GM23338 (cell line): ENCODE results near the gene CDC40. TPM values are rescaled to one million over a fixed set of nuclear protein-coding genes. Genes with fewer than 3 reads are reported as not detected.

Experiments
- ATAC-seq: fragments of 200-7000 bp; cut with Tn5 transposase; 3 replicates; pipeline ENCODE4 v1.9.1; 2020
- DNase-seq: peaks from one replicate; pipeline ENCODE4 v3.0.0-alpha.2; 2015; ENCODE audit warnings: low spot score
- H2AFZ ChIP-seq: fragments of 200-600 bp; sonication (generic); 2 replicates; pipeline ENCODE4 v1.8.0; 2016; ENCODE audit warnings: antibody characterized with exemption, mild to moderate bottlenecking, moderate library complexity
- H3F3A ChIP-seq: fragments of 200-600 bp; sonication (generic); replicated peaks from 2 replicates; pipeline ENCODE4 v1.8.0; 2017; ENCODE audit warnings: antibody characterized with exemption, mixed run types, low read depth
- H3K27ac ChIP-seq: fragments of 200-600 bp; sonication (generic); 2 replicates; pipeline ENCODE4 v1.6.1; 2016; ENCODE audit warnings: low read depth
- H3K27me3 ChIP-seq: fragments of 200-600 bp; sonication (generic); 2 replicates; pipeline ENCODE4 v1.8.0; 2016; ENCODE audit warnings: mild to moderate bottlenecking, mixed run types, moderate library complexity; ENCODE audit not compliant: insufficient read depth
- H3K36me3 ChIP-seq: fragments of 200-600 bp; sonication (generic); 2 replicates; pipeline ENCODE4 v1.8.0; 2016; ENCODE audit warnings: mild to moderate bottlenecking; ENCODE audit not compliant: insufficient read depth
- H3K4me1 ChIP-seq: fragments of 200-600 bp; sonication (generic); 2 replicates; pipeline ENCODE4 v1.8.0; 2016; ENCODE audit warnings: mild to moderate bottlenecking, moderate library complexity; ENCODE audit not compliant: insufficient read depth
- H3K4me2 ChIP-seq: fragments of 200-600 bp; sonication (generic); 2 replicates; pipeline ENCODE4 v1.7.1; 2017; ENCODE audit warnings: mixed run types
- H3K4me3 ChIP-seq: fragments of 200-600 bp; sonication (generic); 2 replicates; pipeline ENCODE4 v1.6.1; 2016; ENCODE audit warnings: mixed run types
- H3K79me2 ChIP-seq: fragments of 200-600 bp; sonication (generic); replicated peaks from 2 replicates; pipeline ENCODE4 v1.8.0; 2017; ENCODE audit warnings: mild to moderate bottlenecking; ENCODE audit not compliant: insufficient read depth
- H3K9me2 ChIP-seq: fragments of 200-600 bp; sonication (generic); 2 replicates; pipeline ENCODE4 v1.8.0; 2017; ENCODE audit not compliant: insufficient read depth
- H4K20me1 ChIP-seq: fragments of 200-600 bp; sonication (generic); replicated peaks from 2 replicates; pipeline ENCODE4 v1.8.0; 2017; ENCODE audit warnings: mild to moderate bottlenecking; ENCODE audit not compliant: insufficient read depth
- H3K27ac Mint-ChIP-seq: 2 replicates; pipeline ENCODE4 v1.8.0; 2020; ENCODE audit warnings: inconsistent platforms, mild to moderate bottlenecking, moderate library complexity, mixed read lengths
- H3K27me3 Mint-ChIP-seq: 3 replicates; pipeline ENCODE4 v1.8.0; 2022; ENCODE audit warnings: low read depth, mild to moderate bottlenecking, moderate library complexity, mixed read lengths, inconsistent platforms; ENCODE audit not compliant: insufficient read depth, poor library complexity
- H3K36me3 Mint-ChIP-seq: 3 replicates; pipeline ENCODE4 v1.8.0; 2021; ENCODE audit warnings: low read depth, mild to moderate bottlenecking, inconsistent platforms, moderate library complexity, mixed read lengths
- H3K4me1 Mint-ChIP-seq: 3 replicates; pipeline ENCODE4 v1.8.0; 2020; ENCODE audit warnings: mild to moderate bottlenecking, inconsistent platforms, mixed read lengths
- H3K4me3 Mint-ChIP-seq: 3 replicates; pipeline ENCODE4 v1.8.0; 2021; ENCODE audit warnings: moderate library complexity, mild to moderate bottlenecking, inconsistent platforms, mixed read lengths
- H3K9me3 Mint-ChIP-seq: 3 replicates; pipeline ENCODE4 v1.8.0; 2020; ENCODE audit warnings: moderate library complexity, mild to moderate bottlenecking, inconsistent platforms, mixed read lengths
- CTCF ChIP-seq, 2 experiments: fragments of 200-600 bp in 1 of 2; sonication (generic) in 1 of 2; conservative IDR thresholded peaks; 2 replicates each; pipeline versions ENCODE4 v1.5.1 to v1.6.1; 2016 to 2017; ENCODE audit warnings: antibody characterized with exemption in 2 of 2, low read depth in 2 of 2, mild to moderate bottlenecking in 2 of 2, moderate library complexity in 1 of 2
- ETS1 ChIP-seq: IDR thresholded peaks from 2 replicates; pipeline ENCODE4 v1.6.1; 2016; ENCODE audit warnings: antibody characterized with exemption
- EZH2 ChIP-seq: fragments of 200-600 bp; sonication (generic); IDR thresholded peaks from one replicate; pipeline ENCODE4 v1.8.0; 2017; ENCODE audit warnings: antibody characterized with exemption, mild to moderate bottlenecking, low read depth; ENCODE audit not compliant: unreplicated experiment
- JUNB ChIP-seq: IDR thresholded peaks from one replicate; pipeline ENCODE4 v1.6.1; 2016; ENCODE audit warnings: antibody characterized with exemption; ENCODE audit not compliant: unreplicated experiment
- POLR2AphosphoS5 ChIP-seq: IDR thresholded peaks from 2 replicates; pipeline ENCODE4 v1.6.1; 2016; ENCODE audit warnings: antibody characterized with exemption, low read depth
- STAT1 ChIP-seq: IDR thresholded peaks from one replicate; pipeline ENCODE4 v1.6.1; 2016; ENCODE audit warnings: antibody characterized with exemption; ENCODE audit not compliant: unreplicated experiment
- polyA plus RNA-seq: library from polyadenylated mRNA; unstranded; fragments of >200 nt; fragmentation: Nextera tagmentation; extraction: Ambion mirVana; gene quantifications from 2 replicates; pipeline ENCODE4 v1.2.1, GENCODE V29; 2016
- total RNA-seq: library from RNA; depleted of rRNA; stranded (reverse); fragments of >200 nt; shearing (Covaris generic); gene quantifications from 2 replicates; pipeline ENCODE4 v1.2.3, GENCODE V29; 2014
- TF ChIP-seq, protein P1 (sequence below): IDR thresholded peaks from one replicate; pipeline ENCODE4 v1.6.1; 2018; ENCODE audit warnings: antibody characterized with exemption; ENCODE audit not compliant: unreplicated experiment

Gene CDC40
- total and polyA plus RNA-seq, 2 experiments from 2014 or later = 28.9 to 58.4 TPM

GRCh38 chr6:110250838-110251237 is 70.6 kb downstream of the CDC40 start:
- no peaks in the 10 kb centered on the region for H3K36me3 ChIP-seq
- Mint-ChIP-seq H3K27ac (no peak overlapping the region), H3K36me3 (no peaks in the 10 kb centered on the region), H3K4me3 (no peak overlapping the region), H3K9me3 (no peaks in the 10 kb centered on the region; the same call in 2 of the 3 replicates), H3K27me3 (no peaks in the 10 kb centered on the region), H3K4me1 (peaks cover 17% of the 10 kb centered on the region; the same call in 2 of the 3 replicates)
- no peaks in the 10 kb centered on the region for H3K27me3 ChIP-seq
- no peaks in the 10 kb centered on the region for H4K20me1 ChIP-seq
- H3K4me2 ChIP-seq = no peak overlapping the region
- DNase-seq = peak; percentile 62
- H3K4me3 ChIP-seq = no peak overlapping the region
- H3K4me1 ChIP-seq = peaks cover 10% of the 10 kb centered on the region
- no peaks in the 10 kb centered on the region for H3F3A ChIP-seq
- H2AFZ ChIP-seq = no peak overlapping the region
- H3K27ac ChIP-seq = no peak overlapping the region
- TF ChIP-seq, protein P1, sequence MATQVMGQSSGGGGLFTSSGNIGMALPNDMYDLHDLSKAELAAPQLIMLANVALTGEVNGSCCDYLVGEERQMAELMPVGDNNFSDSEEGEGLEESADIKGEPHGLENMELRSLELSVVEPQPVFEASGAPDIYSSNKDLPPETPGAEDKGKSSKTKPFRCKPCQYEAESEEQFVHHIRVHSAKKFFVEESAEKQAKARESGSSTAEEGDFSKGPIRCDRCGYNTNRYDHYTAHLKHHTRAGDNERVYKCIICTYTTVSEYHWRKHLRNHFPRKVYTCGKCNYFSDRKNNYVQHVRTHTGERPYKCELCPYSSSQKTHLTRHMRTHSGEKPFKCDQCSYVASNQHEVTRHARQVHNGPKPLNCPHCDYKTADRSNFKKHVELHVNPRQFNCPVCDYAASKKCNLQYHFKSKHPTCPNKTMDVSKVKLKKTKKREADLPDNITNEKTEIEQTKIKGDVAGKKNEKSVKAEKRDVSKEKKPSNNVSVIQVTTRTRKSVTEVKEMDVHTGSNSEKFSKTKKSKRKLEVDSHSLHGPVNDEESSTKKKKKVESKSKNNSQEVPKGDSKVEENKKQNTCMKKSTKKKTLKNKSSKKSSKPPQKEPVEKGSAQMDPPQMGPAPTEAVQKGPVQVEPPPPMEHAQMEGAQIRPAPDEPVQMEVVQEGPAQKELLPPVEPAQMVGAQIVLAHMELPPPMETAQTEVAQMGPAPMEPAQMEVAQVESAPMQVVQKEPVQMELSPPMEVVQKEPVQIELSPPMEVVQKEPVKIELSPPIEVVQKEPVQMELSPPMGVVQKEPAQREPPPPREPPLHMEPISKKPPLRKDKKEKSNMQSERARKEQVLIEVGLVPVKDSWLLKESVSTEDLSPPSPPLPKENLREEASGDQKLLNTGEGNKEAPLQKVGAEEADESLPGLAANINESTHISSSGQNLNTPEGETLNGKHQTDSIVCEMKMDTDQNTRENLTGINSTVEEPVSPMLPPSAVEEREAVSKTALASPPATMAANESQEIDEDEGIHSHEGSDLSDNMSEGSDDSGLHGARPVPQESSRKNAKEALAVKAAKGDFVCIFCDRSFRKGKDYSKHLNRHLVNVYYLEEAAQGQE = no peak
- peak; percentile 30 to 49; a peak in 3 of 4 replicates for TF ChIP-seq CTCF (conservative IDR thresholded peaks at IDR 0.05; ENCODE audit: low read depth in 2 of 2)
- no peaks in the 10 kb centered on the region for H3K79me2 ChIP-seq
- no peaks in the 10 kb centered on the region for H3K9me2 ChIP-seq
- ATAC-seq = peak; percentile 61

DNA sequence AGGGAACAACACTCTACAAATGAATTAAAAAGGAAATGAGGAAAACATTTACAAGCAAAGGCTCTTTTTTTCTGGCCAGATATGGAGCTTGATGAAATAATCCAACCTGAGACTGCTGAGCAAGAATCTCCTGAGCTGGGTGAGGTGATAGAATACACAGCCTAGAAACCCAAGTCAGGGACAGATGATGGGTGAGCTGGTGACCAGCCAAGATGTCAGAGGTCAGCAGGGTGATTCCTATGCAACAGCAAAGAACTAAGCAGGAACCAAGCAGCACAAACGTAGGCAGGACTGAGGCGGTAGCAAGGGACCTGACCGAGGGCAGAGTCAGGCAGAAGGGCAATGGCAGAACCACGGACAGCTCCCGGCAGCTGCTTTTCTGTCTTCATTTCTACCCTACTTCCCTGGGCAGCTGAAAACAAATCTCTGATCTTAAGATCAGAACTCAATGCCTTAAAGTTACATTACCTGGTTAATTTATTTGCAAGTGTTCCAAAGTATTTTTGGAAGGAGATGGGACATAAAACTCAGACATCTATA is 75.1 kb downstream of the CDC40 start:
- no peaks in the 10 kb centered on the region for H4K20me1 ChIP-seq
- H3K4me2 ChIP-seq = no peak overlapping the region
- no peaks in the 10 kb centered on the region for H3K27me3 ChIP-seq
- H3K27ac ChIP-seq = no peak overlapping the region
- peaks cover 4% of the 10 kb centered on the region; the same call in 1 of the 3 replicates for H3K4me1 Mint-ChIP-seq
- no peaks in the 10 kb centered on the region for H3F3A ChIP-seq
- H3K27ac Mint-ChIP-seq = no peak overlapping the region
- no peak overlapping the region for H3K4me3 Mint-ChIP-seq
- no peaks in the 10 kb centered on the region for H3K27me3 Mint-ChIP-seq
- no peak overlapping the region for H3K4me3 ChIP-seq
- peaks cover 10% of the 10 kb centered on the region; the same call in 2 of the 3 replicates for H3K36me3 Mint-ChIP-seq
- H3K9me3 Mint-ChIP-seq = peaks cover 19% of the 10 kb centered on the region
- H3K9me2 ChIP-seq = peaks cover 3% of the 10 kb centered on the region; the same call in 1 of the 2 replicates
- H3K79me2 ChIP-seq = no peaks in the 10 kb centered on the region
- no peaks in the 10 kb centered on the region for H3K36me3 ChIP-seq
- DNase-seq (peak; percentile 80), ATAC-seq (peak; percentile 98)
- H3K4me1 ChIP-seq = no peaks in the 10 kb centered on the region
- no peak overlapping the region for H2AFZ ChIP-seq
- no peak for TF ChIP-seq JUNB
- no peak for TF ChIP-seq STAT1
- TF ChIP-seq EZH2 = no peak
- no peak for TF ChIP-seq POLR2AphosphoS5
- TF ChIP-seq, protein P1 = peak; percentile 97
- no peak for TF ChIP-seq ETS1
